ENCODE measurements around the gene MRPL39.

MRPL39 gene

GRCh38 chr21:25614441-25614840 is 7.2 kb upstream of the MRPL39 start:
- no peak for DNase-seq (ENCODE audit: low read depth)

GRCh38 chr21:25608044-25608737 is 910 bp upstream of the MRPL39 start:
- peak; percentile 59 for DNase-seq (ENCODE audit: low read depth)

DNA sequence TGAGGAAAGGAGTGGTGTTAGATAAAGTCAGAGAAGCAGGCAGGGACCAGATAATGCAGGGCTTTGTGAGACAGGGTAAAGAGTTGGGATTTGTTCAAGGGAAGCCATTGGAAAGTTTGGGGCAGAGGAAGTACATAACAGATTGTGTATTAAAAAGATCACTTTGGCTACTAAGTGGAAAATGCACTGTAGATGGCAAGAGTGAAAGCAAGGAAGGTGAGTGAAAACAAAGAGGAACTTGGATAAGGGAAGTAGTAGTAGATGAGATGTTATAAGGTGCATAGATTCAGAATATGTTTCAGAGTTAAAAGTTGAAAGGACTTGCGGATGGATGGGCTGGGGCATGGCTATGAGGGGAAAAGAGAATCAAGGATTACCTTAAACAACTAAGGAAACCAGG is 17.4 kb downstream of the MRPL39 start:
- DNase-seq (ENCODE audit: low read depth), result no peak

- DNase-seq (ENCODE audit: low read depth), result no peak
Measured at GRCh38 chr21:25586791-25587190, 20.5 kb downstream of the MRPL39 start.

DNA sequence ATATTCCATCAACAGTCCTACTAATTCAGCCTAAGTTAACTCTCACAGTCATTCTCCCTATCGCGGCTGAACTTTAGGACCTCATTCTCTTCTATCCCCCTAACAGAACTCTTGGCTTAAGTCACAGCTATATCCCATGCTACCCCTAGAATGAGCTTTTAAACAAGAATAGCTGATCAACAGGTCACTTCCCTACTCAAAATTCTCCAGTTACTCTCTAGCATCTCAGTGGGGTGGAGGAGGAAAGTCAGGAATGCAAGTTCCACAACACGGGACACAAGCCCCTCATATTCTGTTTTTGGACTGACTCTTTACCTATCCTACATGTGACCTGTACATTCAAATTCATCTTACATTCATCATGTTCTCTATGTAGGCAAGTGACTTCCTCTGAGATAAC is 21.0 kb downstream of the MRPL39 start:
- DNase-seq (ENCODE audit: low read depth), result no peak

DNA sequence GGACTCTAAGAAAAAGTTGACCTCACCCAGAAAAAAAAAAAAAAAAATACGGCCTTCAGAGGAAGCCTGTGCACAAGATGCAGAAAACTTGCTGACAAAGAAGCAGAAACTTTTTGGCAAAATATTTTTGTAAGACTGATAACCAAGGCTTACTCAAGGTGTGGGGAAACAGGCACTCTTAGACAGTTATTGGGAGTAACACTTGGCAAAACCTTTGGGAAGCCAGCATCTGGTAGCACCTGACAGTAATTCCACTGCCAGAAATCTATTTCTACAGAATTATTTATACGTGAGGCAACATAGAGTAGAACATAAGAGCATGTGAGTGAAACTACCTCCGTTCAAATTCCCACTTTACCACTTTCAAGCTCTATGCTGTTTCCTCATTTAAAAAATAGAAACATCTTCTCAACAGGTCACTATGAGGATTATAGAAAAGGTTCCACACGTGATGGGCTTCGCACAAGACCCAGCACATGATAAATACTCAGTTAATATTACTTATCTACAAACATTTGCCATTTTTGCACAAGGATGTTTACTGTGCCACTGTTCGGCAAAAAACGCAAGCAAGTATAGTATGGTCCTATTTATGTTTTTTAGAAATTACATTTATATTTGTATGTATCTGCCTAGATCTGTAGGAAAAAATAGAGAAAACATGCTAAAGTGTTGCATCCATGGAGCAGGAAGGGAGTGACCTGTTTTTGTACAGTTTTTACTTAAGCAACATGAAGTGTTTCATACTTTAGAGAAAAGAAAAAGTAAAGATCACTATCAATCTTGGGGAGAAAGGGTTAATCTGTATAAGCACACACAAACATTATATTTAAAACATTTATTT is 22.2 kb downstream of the MRPL39 start:
- DNase-seq (ENCODE audit: low read depth), result no peak

- DNase-seq (ENCODE audit: low read depth), result no peak
Measured at GRCh38 chr21:25583370-25584130, 23.7 kb downstream of the MRPL39 start.

- DNase-seq (ENCODE audit: low read depth), result no peak
Measured at GRCh38 chr21:25582888-25583287, 24.4 kb downstream of the MRPL39 start.

DNA sequence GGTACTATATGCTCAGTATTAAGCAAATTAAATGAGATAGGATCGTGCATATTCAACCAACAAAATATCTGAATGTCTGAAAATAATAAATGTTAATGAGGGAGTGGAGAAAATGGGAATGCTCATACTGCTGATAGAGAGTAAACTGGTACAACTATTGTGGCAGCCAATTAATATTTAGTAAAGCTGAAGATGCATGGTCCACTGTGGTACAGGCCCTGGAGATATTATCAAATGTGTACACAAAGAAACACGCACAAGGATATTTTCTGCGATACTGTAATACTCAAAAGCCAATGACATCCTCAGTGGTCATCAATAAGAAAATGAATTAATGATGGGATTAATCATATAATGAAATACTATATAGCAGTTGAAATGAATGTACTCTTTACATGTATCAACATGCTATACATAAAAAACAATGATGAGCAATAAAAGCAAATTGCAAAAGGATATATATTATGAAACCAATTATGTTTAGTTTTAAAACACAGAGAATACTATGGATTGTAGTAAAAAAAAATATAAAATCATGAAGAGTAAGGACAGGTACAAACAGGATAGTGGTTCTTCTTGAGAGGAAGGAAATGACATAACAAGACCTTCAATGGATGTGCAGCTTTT is 25.0 kb downstream of the MRPL39 start:
- DNase-seq (ENCODE audit: low read depth), result no peak

DNA sequence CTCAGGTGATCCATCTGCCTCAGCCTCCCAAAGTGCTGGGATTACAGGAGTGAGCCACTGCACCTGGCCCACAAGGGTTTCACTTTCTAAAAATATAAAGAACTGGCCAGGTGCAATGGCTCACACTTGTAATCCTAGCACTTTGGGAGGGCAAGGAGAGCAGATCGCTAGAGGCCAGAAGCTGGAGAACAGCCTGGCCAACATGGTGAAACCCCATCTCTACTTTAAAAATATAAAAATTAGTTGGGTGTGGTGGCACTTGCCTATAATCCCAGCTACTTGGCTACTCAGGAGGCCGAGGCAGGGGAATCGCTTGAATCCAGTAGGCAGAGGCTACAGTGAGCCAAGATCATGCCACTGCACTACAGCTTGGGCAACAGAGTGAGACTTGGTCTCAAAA is 25.7 kb downstream of the MRPL39 start:
- DNase-seq (ENCODE audit: low read depth), result no peak

- no peak for DNase-seq (ENCODE audit: low read depth)
Measured at GRCh38 chr21:25580912-25581260, 26.4 kb downstream of the MRPL39 start.

- no peak for DNase-seq (ENCODE audit: low read depth)
Measured at GRCh38 chr21:25579226-25580013, 27.9 kb downstream of the MRPL39 start.

DNA sequence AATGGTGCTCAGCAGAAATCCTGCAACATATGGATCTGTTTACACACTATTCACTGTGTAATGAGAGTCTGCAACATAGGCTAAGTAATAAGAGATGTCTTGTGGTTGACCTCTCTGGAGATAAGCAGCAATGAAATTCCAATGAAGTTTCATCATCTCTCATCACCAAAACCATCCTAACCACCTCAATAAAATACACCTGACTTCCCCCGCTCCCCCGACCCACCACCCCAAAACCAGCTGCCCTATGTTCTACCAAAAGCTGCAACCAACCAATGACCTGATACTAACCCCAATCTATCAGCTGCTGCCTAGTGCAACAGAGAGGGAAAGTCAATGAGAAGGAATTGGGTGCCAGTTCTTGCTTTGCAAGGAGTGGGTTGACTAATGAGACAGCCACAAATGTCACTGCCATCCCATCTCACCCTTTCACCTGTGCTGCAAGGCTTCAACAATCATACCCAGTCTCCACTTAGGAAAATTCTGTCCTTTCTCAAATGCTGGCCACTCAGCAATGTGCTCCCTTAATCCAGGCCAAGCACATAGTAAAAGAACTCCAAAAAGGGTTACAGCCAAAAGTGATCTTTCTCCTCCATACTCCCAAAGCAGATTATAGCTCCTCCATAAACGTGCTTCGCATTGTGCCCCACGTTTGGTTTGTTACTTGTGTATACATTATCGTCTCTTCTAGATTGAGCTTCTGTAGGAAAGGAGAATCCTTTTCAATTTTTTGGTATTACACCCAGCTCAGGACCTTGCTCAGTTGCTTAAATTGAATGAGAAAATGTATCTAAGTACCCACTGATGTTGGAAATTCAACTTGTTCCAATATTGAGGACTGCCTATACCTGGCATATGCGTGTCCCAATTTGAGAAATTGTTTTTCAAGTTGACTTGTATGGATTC is 29.0 kb downstream of the MRPL39 start:
- DNase-seq (ENCODE audit: low read depth), result no peak

GRCh38 chr21:25577424-25578055 is 29.7 kb downstream of the MRPL39 start:
- DNase-seq (ENCODE audit: low read depth), result no peak

DNA sequence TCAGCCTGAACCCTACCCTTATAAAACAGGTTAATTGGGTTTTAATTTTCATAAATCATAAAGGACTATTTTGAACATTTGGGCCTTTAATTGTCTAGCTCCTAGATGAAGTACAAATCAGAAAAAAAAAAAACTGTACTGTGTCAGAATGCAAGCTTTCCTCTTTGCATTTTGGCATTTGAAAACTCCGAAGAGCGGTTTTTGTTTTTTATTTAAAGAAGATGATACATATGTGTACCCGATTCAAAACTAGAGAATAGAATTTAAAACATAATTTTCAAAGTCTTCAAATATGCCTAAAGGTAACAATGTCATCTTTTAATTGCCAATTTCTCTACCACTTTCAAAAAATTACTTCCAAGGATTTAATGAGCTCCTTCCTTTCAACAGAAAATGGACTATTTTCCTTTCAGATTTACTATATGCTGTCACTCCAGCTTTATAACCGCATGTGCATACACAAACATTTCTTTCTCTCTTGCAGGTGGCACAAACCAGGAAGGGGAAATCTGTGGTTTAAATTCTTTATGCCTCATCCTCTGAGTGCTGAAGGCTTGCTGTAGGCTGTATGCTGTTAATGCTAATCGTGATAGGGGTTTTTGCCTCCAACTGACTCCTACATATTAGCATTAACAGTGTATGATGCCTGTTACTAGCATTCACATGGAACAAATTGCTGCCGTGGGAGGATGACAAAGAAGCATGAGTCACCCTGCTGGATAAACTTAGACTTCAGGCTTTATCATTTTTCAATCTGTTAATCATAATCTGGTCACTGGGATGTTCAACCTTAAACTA is 33.7 kb downstream of the MRPL39 start:
- peak; percentile 44 for DNase-seq (ENCODE audit: low read depth)

DNA sequence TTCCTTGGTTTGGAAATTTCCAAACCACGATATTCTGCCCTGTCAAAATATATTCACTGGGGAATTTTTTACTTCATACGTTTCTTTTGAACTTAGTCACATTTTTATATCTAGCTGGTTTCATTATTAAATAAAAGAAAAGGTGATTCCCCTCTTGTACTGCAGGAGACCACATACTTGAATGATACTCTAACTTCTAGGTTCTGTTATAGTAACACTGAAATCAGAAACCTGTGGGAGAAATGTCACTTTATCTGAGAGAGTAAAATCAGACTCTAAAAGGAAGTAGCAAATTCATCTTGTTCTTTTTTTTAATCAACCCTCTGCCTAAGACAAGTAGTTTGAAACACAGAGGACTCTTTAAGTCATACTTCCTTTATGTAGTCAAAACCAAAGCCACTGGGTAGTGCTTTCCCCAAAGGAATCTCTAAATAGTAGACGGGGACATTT is 34.4 kb downstream of the MRPL39 start:
- no peak for DNase-seq (ENCODE audit: low read depth)

DNA sequence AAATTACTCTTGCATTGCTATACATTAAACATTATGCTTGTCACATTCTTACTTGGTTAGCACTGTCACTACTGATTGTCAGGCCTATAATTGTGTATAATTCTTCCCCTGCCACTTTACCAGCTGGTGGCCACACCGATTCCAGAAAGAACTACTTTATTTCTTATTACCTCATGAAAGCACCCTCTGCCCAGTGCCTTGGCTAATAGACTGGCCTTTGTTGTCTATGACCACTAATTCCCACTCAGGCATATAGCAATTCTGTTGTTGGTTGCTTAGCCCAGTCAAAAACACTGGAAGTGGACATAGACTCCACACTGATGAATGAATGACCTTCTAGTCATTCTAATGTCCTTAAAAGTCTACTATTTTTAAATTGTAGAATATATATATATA is 35.6 kb downstream of the MRPL39 start:
- no peak for DNase-seq (ENCODE audit: low read depth)

- no peak for DNase-seq (ENCODE audit: low read depth)
Measured at GRCh38 chr21:25569711-25570110, 37.6 kb downstream of the MRPL39 start.

GRCh38 chr21:25569084-25569483 is 38.2 kb downstream of the MRPL39 start:
- no peak for DNase-seq (ENCODE audit: low read depth)
